Stimulated activated naive CD4-positive, alpha-beta T cell treated with Interleukin-2 at 50 U/mL for 16 hours (primary cell): ENCODE measurements around the gene NTM.
"Not testable (repeated sequence)": the region's sequence is repeated elsewhere in the genome, so short reads cannot be mapped to it uniquely, and the experiment has no call there.

Source experiments
- DNase-seq: peaks from one replicate; lab custom pipeline; 2025; lab: John Stamatoyannopoulos, UW

The NTM gene

DNA sequence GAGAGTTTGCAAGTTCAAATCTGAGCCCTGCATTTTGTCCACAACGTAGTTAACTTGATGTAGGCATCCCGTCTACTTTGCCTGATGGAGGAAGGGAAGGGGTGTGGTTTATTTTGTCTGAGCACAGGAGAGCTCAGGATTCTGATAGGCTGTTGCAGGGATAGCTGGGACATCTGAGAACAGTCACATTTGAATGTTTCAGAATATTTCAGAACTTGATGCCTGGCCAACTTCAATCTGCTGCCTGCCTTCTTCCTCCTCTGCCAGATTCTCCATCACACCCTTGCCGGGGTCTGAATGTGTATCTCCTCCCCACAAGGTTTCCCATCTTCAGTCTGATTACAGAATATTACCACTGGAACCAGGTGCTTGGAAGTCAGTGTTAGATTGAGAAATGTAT is 51.6 kb downstream of the NTM start:
- DNase-seq = no peak

DNA sequence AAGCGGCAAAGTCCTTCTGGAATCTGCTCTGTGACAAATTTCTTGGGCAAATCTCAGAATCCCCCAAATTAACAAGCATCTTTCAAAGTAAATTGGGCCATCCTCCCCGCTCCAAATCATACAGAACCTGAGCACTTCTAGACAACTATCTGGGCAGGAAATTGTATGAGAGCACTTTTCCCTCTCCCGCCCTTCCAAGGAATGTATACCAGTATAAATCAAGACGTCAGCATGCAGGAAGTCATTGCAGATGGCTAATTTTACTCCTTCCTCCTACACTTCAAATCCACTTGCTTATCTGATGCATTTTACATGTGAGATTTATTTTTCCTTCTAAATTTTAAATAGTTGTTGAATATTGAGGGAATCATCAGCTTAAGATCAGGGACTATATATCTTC is 52.1 kb downstream of the NTM start:
- DNase-seq = no peak

DNA sequence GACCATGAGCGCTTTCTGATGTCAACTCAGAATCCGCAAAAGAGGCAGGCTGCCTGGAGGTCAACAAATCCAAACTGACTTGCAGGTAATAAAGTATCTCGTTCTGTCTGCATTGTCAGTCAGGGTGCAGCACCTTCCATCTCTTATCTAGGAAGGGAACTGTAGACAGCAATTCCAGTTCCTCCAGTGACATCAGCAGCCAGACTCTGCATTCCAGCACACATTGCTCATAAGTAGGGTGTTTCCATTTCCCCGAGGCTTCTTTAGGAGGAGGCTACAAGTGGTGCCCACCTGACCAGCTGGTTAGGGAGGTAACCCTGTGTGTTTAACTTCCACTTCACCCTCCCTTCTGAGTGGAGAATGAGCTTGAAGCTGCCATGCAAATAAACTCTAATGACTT is 53.3 kb downstream of the NTM start:
- no peak for DNase-seq

DNA sequence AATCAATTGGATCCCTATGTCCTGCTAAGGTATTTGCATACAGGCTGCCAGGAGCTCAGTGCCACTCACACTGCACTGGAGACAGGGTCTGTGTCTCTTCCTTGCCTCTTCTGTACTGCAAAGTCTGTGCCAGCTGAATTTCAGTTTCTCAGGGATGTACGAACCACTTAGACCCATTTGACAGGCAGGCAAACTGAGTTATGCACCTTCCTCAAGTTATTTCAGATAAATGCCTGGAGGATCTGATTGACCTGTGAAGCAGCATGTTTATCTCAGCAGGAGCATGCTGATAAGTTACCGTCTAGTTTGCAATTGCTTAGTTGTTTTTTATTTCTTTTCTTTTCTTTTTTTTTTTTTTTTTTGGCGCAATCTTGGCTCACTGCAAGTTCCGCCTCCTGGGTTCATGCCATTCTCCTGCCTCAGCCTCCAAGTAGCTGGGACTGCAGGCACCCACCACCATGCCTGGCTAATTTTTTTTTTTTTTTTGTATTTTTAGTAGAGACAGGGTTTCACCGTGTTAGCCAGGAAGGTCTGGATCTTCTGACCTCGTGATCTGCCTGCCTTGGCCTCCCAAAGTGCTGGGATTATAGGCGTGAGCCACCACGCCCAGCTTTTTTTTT is 54.0 kb downstream of the NTM start:
- not testable (repeated sequence) for DNase-seq

- no peak for DNase-seq
These were observed 54.9 kb downstream of the NTM start for GRCh38 chr11:131425285-131425684.

DNA sequence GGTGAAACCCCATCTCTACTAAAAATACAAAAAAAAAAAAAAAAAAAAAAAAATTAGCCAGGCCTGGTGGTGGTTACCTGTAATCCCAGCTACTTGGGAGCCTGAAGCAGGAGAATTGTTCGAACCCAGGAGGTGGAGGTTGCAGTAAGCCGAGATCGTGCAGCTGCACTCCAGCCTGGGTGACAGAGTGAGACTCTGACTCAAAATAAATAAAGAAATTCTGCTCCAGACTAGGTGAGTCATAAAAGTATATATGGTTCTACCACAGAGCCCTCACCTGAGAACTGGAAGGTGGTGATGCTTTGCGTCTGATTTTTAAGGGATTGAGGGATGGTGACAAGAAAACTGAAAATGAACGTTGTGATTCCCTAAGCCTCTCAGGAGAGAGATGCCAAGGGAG is 58.4 kb downstream of the NTM start:
- DNase-seq = no peak

DNA sequence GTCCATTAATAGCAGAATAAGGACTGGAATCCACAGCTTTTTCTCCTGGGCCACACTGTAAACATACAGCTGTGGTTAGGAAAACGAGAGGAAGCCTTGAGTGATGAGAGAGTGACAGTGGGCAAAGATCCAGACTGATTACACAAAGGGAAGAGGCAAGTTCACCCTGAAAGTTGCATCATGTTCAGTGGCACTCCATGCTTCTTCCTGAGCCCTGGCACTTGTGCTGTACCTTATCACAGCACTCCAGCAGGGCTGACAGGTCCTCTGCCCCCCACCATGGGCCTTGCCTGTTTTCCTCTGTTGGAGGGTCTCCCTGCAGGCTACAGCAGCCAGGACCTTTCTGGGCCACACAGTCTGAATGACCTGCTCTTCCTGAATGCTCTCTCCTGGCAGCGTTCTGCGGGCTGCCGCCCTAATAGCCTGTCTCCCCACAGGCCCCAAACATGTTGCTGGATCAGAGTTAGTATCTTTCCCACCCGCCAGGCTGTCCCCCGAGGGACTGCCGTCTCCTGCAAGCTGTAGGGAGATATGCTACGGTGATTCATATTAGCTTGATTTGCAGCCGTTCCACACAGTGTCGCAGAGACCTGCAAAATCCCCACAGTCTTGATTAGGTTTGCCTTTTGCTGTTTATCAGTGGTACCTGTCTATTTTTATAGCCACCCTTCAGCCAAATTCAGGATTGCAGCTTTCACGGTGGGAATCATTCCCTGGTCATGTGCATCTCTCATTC is 60.2 kb downstream of the NTM start:
- no peak for DNase-seq

- DNase-seq = no peak
These were observed 70.8 kb downstream of the NTM start for GRCh38 chr11:131441051-131441810.

GRCh38 chr11:131446590-131447275 is 76.3 kb downstream of the NTM start:
- no peak for DNase-seq

DNA sequence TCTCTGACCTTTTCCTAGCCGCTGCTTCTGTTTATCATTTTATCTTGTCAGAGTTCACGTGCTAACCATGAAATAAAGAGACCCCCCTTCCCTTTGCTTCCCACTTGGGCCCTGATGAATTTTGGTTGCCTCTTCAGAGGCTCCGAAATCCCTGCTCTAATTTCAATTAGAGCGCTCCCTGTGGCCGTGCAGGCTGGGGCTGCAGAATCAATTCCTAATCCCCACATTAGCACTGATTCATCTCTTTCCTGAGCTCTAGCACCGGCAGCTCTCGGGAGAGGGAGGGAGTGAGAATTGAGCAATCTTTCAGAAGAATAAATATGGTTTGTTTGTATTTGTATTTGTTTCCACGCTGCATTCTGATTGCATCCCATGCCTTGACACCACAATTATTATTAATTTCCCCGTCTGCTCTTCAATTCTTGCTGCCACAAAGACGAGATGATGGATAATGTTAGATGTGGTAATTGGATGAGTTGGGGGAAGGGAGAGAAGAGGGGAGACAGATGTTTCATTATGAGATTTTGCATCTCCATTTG is 76.9 kb downstream of the NTM start:
- DNase-seq = no peak

DNA sequence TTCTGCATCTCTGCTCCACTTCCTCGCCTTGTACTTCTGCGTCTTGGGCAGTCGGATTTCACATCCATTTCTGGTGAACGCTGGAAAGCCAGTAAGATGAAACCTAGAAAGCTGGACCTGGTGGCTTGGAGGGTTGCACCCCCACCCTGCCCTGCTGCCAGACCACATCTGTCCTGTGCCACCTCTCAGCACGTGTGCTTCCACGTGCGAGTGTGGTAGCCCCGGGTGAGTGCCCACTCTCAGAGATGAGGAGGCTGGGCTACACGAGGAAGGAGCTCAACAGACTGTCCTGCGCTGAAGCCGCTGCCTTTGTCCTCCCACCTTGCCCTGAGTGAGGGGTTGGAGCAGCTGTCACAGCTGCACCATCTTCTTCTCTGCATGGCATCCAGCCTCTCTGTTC is 77.5 kb downstream of the NTM start:
- no peak for DNase-seq

DNA sequence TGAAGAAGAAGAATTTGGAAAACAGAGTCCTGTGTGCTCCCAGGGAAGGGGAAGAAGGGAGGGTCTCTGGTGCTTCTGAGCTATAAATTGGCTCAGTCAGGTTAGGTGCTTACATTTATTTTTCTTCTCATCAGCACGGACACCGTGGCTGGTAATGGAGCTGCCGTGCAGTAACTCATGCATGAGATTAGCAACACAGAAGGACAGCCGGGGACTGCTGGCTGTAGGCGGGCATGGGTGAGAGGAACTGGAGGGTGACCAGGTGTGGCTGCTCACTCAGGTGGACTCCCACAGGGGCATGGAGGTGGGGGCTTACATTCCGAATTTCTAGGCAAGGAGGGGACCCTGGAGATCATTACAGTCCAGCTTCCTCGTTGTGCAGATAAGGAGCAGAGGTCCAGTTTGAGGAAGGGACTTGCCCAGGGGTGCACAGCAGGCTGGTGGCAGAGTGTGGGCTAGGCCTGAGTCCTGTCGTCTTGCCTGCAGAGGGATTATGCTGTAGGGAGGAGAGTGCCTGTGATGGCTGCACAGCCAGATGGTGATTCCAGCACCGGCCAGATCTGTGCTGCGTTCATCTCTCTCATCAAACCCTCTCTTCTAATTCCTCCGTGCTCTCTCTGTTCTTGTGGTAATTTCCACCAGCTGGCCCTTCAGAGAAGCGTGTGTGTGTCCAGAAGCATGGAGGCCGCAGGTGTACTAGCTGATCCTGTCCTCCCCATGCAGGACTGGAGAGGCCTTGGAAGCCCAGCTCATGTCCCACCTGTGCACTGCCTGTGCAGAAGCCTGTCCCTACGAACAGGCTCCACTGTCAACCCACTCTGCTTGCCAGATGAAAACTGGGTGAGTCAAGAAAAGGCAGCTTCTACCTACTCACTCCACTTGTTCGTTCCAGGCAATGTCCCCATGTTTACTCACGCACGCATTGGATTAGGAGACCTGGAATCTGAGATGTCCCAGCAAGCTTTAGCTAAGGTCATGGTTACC is 78.9 kb downstream of the NTM start:
- no peak for DNase-seq

- DNase-seq = no peak
These were observed 84.1 kb downstream of the NTM start for GRCh38 chr11:131454490-131454889.

GRCh38 chr11:131454989-131455388 is 84.6 kb downstream of the NTM start:
- DNase-seq = no peak

DNA sequence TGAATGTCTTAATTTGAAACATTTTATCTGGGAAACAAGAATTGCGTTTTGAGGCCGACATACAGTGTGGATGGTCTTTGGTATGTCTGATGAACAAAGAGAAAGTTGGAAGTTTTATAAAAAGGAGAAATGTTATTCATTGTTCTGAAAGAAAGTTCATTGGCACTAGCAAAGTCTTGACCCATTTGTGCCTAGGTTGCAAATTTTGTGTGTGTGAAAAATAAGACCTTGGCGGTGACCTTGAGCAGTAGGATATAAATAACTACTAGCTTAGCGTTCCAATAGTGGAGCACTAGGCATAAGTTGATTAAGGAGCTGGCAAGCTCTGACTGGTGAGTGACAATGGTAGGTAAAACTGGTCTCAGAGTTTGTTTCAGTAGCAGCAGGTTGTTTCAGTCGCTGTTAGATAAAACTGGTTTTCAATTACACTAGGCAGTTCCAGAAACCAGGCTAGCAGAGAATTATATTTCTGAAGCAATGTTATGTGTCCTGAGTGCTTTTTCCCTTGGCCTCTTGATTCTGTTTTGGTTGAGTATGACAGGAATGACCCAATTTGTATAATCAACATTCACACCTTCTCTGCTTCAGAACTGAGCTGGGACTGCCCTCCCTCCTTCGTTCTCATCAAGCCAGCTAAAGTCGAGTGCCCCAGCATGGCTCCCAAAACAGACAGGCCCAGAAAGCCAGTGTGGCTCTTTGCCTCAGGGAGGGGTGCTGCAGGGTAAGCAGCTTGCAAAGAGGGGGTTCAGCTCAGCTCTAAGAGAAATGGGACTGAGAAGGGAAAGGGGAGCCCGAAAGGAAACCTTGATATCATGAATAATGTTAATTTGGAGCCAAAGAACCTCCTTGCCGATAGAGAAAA is 85.7 kb downstream of the NTM start:
- DNase-seq = no peak

DNA sequence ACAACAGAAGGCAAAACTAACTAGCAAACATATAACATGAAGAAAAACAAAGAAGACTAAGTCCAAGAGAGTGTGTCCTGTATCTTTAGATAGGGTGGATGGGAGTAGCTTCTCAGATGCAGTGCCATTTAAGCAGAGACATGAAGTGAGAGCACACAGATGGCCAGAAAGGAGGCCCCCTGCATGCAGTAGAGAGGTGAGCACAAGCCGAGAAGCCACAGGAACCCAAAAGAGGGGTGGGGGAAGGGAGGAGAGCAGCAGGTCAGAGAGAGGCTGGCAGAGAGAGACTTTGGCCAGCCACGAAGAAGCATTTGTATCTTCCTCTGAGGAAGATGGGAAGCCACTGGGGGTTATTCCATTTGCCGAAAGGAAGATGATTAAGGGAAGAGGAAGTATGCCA is 86.7 kb downstream of the NTM start:
- no peak for DNase-seq

DNA sequence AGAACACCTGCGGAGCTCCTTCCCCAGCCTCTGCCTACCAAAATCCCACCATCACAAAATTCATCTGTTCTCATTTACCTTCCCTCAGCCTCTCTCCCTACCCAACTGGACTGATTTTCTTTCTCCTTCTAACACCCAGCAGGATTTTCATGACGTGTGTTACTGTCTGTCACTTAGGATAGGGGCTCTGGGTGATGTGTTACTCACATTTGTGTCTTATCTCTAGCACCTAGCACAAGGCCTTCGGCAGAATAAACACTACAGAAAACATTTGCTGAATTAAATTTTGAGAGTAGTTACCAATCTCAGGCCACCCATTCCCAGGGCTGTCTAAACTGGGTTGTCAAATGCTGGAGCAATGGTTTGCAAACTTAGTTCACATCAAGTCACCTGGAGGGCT is 88.0 kb downstream of the NTM start:
- DNase-seq = no peak

- DNase-seq = no peak
These were observed 90.5 kb downstream of the NTM start for GRCh38 chr11:131460931-131461330.

- no peak for DNase-seq
These were observed 92.2 kb downstream of the NTM start for GRCh38 chr11:131462622-131463021.

- DNase-seq = no peak
These were observed 92.7 kb downstream of the NTM start for GRCh38 chr11:131463162-131463561.
